SU-DHL-6 (cell line): ENCODE data around the gene FAM53B.

Experiments
- H2AFZ ChIP-seq: fragments of 200-600 bp; sonication (generic); 2 replicates; pipeline ENCODE4 v1.6.1; 2014; ENCODE audit warnings: low read depth, mild to moderate bottlenecking, moderate library complexity, mixed read lengths, antibody characterized with exemption, low read length; ENCODE audit not compliant: severe bottlenecking
- H3F3A ChIP-seq: fragments of 200-600 bp; shearing (Covaris generic); 2 replicates; pipeline ENCODE4 v1.6.0; 2016; ENCODE audit warnings: antibody characterized with exemption, mild to moderate bottlenecking; ENCODE audit not compliant: insufficient read depth
- H3K27ac ChIP-seq: fragments of 200-600 bp; sonication (generic); 2 replicates; pipeline ENCODE4 v1.5.1; 2016; ENCODE audit warnings: low read depth, mild to moderate bottlenecking, low read length, moderate library complexity, mixed read lengths
- H3K27me3 ChIP-seq: fragments of 200-600 bp; sonication (generic), shearing (Covaris generic); 2 replicates; pipeline ENCODE4 v1.6.0; 2014; ENCODE audit warnings: mild to moderate bottlenecking, low read length
- H3K36me3 ChIP-seq: fragments of 200-600 bp; sonication (generic); 2 replicates; pipeline ENCODE4 v1.6.1; 2014; ENCODE audit warnings: mild to moderate bottlenecking, low read length, mixed read lengths
- H3K4me2 ChIP-seq: fragments of 300-600, 200-600 bp; shearing (Covaris generic), sonication (generic); 2 replicates; pipeline ENCODE4 v1.6.0; 2014; ENCODE audit warnings: low read length, low read depth, mild to moderate bottlenecking; ENCODE audit not compliant: poor library complexity, severe bottlenecking
- H3K4me3 ChIP-seq: fragments of 200-600 bp; sonication (generic); 2 replicates; pipeline ENCODE4 v1.5.1; 2014; ENCODE audit warnings: antibody characterized with exemption, low read length, mild to moderate bottlenecking, mixed read lengths; ENCODE audit not compliant: insufficient read depth, poor library complexity, severe bottlenecking
- H3K79me2 ChIP-seq: fragments of 200-600 bp; sonication (generic); 2 replicates; pipeline ENCODE4 v1.6.1; 2014; ENCODE audit warnings: mild to moderate bottlenecking, low read length, moderate library complexity; ENCODE audit not compliant: insufficient read depth
- H3K9ac ChIP-seq: fragments of 200-600 bp; sonication (generic); 2 replicates; pipeline ENCODE4 v1.7.0; 2014; ENCODE audit warnings: mild to moderate bottlenecking, low read length
- H3K9me2 ChIP-seq: fragments of 200-600 bp; sonication (generic); replicated peaks from 2 replicates; pipeline ENCODE4 v1.6.1; 2014; ENCODE audit warnings: low read length; ENCODE audit not compliant: insufficient read depth
- H3K9me3 ChIP-seq: fragments of 200-600 bp; sonication (generic); 2 replicates; pipeline ENCODE4 v1.6.1; 2014; ENCODE audit warnings: low read length, mixed read lengths; ENCODE audit not compliant: insufficient read depth
- H4K20me1 ChIP-seq: fragments of 200-600 bp; sonication (generic); 2 replicates; pipeline ENCODE4 v1.6.1; 2014; ENCODE audit warnings: low read depth, mild to moderate bottlenecking, antibody characterized with exemption, low read length, moderate library complexity, mixed read lengths
- EZH2phosphoT487 ChIP-seq: fragments of 200-600 bp; sonication (generic), shearing (Covaris generic); conservative IDR thresholded peaks from 2 replicates; pipeline ENCODE4 v1.6.1; 2018; ENCODE audit warnings: mild to moderate bottlenecking, antibody characterized with exemption, low read length, moderate library complexity, mixed read lengths
- TF ChIP-seq, protein P1 (sequence below): fragments of 200-600 bp; sonication (generic); IDR thresholded peaks from one replicate; pipeline ENCODE4 v1.5.1; 2017; ENCODE audit warnings: antibody characterized with exemption, mild to moderate bottlenecking, low read length, moderate library complexity; ENCODE audit not compliant: insufficient read depth, poor library complexity, severe bottlenecking

Gene FAM53B

DNA sequence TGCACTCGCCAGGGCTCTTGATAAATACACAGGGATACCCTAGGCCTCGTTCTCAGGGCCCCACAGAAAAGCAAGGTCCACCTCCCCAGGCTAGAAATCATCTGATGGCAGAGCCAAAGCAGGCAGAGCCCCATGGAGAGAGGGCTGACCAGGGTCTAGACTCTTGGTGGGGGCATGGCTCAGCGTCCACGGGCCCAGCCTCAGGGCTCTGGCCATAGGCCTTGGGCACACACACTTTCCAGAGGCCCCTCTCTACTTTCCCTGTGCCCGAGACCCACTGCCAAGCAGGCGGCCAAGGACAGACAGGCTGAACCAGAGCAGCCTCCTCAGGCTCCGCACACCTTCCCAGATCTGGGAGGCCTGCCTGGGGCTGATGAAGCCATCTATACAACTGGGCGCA, 64.8 kb downstream of the FAM53B start:
- H3K27me3 ChIP-seq: no peaks in the 10 kb centered on the region
- H3F3A ChIP-seq: no peaks in the 10 kb centered on the region; the same call in 1 of the 2 replicates
- no peak overlapping the region for H3K4me3 ChIP-seq
- peaks cover 33% of the 10 kb centered on the region; the same call in 1 of the 2 replicates for H4K20me1 ChIP-seq
- peaks cover 100% of the 10 kb centered on the region for H3K79me2 ChIP-seq
- TF ChIP-seq EZH2phosphoT487: no peak
- TF ChIP-seq, protein P1, sequence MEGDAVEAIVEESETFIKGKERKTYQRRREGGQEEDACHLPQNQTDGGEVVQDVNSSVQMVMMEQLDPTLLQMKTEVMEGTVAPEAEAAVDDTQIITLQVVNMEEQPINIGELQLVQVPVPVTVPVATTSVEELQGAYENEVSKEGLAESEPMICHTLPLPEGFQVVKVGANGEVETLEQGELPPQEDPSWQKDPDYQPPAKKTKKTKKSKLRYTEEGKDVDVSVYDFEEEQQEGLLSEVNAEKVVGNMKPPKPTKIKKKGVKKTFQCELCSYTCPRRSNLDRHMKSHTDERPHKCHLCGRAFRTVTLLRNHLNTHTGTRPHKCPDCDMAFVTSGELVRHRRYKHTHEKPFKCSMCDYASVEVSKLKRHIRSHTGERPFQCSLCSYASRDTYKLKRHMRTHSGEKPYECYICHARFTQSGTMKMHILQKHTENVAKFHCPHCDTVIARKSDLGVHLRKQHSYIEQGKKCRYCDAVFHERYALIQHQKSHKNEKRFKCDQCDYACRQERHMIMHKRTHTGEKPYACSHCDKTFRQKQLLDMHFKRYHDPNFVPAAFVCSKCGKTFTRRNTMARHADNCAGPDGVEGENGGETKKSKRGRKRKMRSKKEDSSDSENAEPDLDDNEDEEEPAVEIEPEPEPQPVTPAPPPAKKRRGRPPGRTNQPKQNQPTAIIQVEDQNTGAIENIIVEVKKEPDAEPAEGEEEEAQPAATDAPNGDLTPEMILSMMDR: no peak
- no peak overlapping the region for H3K9ac ChIP-seq
- no peak overlapping the region for H3K27ac ChIP-seq
- H3K36me3 ChIP-seq: peaks cover 39% of the 10 kb centered on the region; the same call in 1 of the 2 replicates
- no peak overlapping the region for H3K4me2 ChIP-seq
- H3K9me2 ChIP-seq: no peaks in the 10 kb centered on the region
- no peaks in the 10 kb centered on the region for H3K9me3 ChIP-seq
- H2AFZ ChIP-seq: no peak overlapping the region

DNA sequence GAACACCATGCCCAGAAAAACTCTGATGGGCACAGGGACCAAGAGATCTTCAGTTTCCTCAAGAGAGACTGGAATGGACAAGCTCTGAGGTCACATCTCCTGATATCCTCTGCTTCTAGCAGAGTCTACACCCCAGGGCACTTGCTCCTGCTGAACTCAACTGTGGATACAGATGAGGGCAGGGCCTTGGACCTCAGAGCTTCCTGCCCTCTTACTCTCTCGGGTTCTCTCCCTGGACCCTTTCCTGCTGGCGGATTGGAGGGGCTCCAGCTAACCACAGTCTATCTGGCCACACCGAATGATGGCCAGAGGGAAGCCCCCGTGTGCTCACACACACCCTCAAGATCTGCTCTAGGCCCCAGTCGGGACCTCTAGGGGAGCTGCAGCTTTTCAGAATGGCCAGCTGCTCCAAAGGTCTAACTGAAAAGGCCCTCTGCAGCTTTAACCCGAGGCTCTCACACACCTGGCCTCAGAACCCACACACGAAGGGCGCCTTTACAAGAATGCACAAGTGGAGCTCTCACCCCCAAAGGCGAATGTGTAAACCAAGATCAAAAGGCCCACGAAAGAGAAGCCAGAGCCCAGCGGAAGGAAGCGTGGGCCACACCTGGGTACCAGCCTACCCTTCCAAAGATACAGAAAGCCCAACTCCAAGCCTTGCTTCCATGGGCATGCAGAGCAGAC, 65.5 kb downstream of the FAM53B start:
- TF ChIP-seq, protein P1: no peak
- no peak for TF ChIP-seq EZH2phosphoT487
- Histone ChIP-seq H3F3A (no peaks in the 10 kb centered on the region), H3K4me3 (no peak overlapping the region), H3K27me3 (no peaks in the 10 kb centered on the region), H3K79me2 (peaks cover 100% of the 10 kb centered on the region), H3K27ac (no peak overlapping the region), H3K9me2 (no peaks in the 10 kb centered on the region), H3K9ac (no peak overlapping the region), H3K9me3 (no peaks in the 10 kb centered on the region), H2AFZ (no peak overlapping the region), H4K20me1 (peaks cover 39% of the 10 kb centered on the region; the same call in 1 of the 2 replicates), H3K36me3 (peaks cover 34% of the 10 kb centered on the region; the same call in 1 of the 2 replicates), H3K4me2 (no peak overlapping the region)

DNA sequence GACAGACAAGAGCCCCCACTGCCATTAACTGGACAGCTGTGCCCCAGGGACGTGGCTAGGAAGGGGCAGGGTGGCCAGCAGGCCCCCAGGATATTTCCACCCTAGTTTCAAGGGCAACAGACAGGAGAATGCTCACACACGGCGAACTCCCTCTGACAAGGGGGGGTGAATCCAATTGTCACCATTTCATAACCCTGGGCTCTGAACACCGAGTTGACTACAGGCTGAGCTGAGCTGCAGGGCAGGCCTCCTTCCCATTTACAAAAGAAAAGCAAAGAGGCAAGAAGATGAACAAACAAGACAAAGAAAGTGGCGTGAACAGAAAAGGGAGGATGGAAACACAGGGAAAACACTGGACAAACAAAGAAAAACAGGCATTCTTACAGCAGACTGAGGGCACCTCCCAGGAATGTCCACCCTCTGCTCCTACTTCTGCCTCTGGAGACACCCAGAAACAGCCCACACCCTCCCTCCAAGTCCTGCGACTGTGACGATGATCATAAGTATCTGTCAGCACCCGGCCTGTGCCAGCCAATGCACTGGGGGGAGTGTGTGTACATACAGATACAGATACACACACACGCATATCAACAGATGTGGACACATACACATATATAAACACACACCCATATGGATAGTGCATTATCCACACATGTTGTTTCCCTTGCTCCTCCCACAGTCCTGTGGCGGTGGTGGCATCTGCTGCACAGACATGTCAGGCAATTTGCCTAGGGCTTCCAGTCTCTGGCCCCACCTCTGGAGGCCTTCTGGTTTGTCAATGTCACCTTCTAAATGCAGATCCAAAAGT, 66.2 kb downstream of the FAM53B start:
- no peak overlapping the region for H2AFZ ChIP-seq
- no peaks in the 10 kb centered on the region for H3K9me3 ChIP-seq
- H3F3A ChIP-seq: no peaks in the 10 kb centered on the region
- no peak overlapping the region for H3K4me3 ChIP-seq
- no peaks in the 10 kb centered on the region for H3K9me2 ChIP-seq
- H3K79me2 ChIP-seq: peaks cover 100% of the 10 kb centered on the region
- TF ChIP-seq, protein P1: no peak
- TF ChIP-seq EZH2phosphoT487: no peak
- no peak overlapping the region for H3K4me2 ChIP-seq
- H3K27me3 ChIP-seq: no peaks in the 10 kb centered on the region
- H3K9ac ChIP-seq: no peak overlapping the region
- peaks cover 40% of the 10 kb centered on the region; the same call in 1 of the 2 replicates for H4K20me1 ChIP-seq
- H3K27ac ChIP-seq: no peak overlapping the region
- peaks cover 33% of the 10 kb centered on the region; the same call in 1 of the 2 replicates for H3K36me3 ChIP-seq
